ENCODE measurements around the gene ZNF892.
A peak's percentile ranks its signal among the peaks of the same experiment; 100 is the strongest.
"Not testable (repeated sequence)": the region's sequence is repeated elsewhere in the genome, so short reads cannot be mapped to it uniquely, and the experiment has no call there.

Gene ZNF892

GRCh38 chr2:95207111-95207961, at the start of gene ZNF892:
Gene ZNF892, plus strand, starts transcription at chr2:95207521. Its CDS starts 295 bp downstream, at chr2:95207816.
- in situ Hi-C loops (cut with HindIII; ENCODE audit: low pct_ligation_motif_present, low pct_unique_long_range_greater_than_20kb, low sequenced_read_pairs): no loop called here
- peak; percentile 90 for DNase-seq

DNA sequence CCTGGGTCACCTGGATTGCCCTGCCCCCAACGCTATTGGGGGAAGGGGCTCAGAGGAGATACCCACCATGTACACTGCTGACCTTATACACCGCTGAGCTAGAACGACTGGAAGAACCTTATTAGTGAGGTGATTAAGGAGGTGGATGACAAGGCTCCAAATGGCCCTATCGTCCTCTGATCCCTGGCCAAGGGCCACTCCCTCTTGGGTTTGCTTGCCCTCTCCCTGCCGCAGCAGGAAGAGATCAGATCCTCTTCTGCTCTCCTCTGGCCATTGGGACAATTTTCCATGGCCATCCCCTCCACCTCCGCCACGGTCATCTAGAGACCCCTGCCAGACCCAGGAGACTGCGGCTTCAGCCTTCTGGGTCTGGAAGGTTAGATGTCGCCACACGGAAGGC, 48.9 kb upstream of the ZNF892 start:
- in situ Hi-C loops (cut with HindIII; ENCODE audit: low pct_ligation_motif_present, low pct_unique_long_range_greater_than_20kb, low sequenced_read_pairs): no loop called here
- no peak for DNase-seq

DNA sequence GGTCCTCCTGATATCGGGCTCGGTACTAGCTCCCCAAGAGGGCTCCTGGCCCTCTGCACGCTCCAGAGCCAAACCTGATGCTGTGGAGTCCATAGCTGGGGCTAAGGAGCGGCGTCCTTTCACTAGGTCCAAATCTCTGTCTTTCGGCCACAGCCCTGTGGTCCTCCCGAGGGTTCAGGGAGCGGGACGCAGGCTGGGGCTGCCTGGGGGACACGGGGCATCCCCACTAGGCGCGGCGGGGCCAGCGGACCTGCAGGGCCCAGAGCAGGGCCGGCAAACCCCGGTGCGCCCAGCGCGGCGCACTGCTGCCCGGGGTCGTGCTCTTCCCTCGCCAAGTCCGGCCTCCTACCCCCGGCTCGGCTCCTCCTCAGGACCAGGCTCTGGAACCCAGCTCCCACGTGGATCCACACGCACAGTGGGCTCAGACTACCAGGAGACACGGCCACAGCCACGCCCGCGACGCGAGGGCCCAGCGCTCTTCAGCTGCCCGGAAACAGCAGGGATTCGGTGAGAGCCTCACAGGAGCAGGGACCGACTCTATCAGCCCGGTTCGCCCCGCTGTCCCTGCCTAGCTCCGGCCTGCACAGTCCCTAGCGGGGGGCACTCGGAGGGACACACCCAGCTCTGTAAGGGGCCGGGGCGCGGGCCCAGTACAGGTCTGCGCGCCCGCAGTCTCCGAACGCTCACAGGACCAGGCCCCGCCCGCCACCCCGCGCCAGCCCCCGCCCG, 48.3 kb upstream of the ZNF892 start:
- in situ Hi-C loops (cut with HindIII; ENCODE audit: low pct_ligation_motif_present, low pct_unique_long_range_greater_than_20kb, low sequenced_read_pairs): no loop called here

DNA sequence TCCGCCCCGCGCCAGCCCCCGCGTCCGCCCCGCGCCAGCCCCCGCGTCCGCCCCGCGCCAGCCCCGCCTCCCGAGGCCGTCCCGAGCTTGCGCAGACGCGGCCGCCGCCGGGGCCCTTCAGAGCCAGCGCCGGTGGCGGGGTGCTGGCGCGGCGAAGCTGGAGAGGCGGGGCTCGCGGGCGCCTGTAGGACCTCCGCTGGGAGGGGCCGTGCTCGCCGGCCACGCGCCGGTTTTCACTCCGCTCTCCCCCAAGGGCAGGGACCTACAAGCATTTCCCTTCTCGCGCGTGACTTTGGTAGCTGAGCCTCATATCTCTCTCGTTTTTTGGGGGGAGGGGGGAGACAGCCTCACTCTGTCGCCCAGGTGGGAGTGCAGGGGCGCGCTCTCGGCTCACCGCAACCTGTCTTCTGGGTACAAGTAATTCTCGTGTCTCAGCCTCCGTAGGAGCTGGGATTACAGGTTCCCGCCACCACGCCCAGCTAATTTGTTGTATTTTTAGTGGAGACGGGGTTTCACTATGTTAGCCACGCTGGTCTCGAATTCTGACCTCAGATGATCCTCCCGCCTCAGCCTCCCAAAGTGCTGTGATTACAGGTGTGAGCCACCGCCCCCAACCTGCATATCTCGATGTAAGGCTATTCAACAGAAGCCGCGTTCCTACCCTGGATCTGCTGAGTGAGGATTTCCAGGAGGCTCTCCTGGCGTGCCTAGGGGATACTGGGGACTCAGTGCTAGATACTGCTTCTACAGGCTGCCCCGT, 47.5 kb upstream of the ZNF892 start, which contains the start of gene ZNF514:
Gene ZNF514 (minus strand): TSS at position 159 of the 760 bp plus-strand sequence. CDS start 6,595 bp downstream, outside the sequence.
- DNase-seq: peak; percentile 80
- in situ Hi-C loops (cut with HindIII; ENCODE audit: low pct_ligation_motif_present, low pct_unique_long_range_greater_than_20kb, low sequenced_read_pairs): no loop called here

More for the DNA sequence above, 48.3 kb upstream of the ZNF892 start:
- peak; percentile 30 for DNase-seq

GRCh38 chr2:95165030-95165370, 42.3 kb upstream of the ZNF892 start:
- in situ Hi-C loops (cut with HindIII; ENCODE audit: low pct_ligation_motif_present, low pct_unique_long_range_greater_than_20kb, low sequenced_read_pairs): no loop called here
- no peak for DNase-seq

- DNase-seq: peak; percentile 99
- in situ Hi-C loops (cut with HindIII; ENCODE audit: low pct_ligation_motif_present, low pct_unique_long_range_greater_than_20kb, low sequenced_read_pairs): no loop called here
These were observed 41.8 kb upstream of the ZNF892 start, which contains the start of gene ZNF2 for GRCh38 chr2:95165371-95166064. Gene ZNF2, plus strand, starts transcription at chr2:95165809. Its CDS starts 10,418 bp downstream, at chr2:95176227.

DNA sequence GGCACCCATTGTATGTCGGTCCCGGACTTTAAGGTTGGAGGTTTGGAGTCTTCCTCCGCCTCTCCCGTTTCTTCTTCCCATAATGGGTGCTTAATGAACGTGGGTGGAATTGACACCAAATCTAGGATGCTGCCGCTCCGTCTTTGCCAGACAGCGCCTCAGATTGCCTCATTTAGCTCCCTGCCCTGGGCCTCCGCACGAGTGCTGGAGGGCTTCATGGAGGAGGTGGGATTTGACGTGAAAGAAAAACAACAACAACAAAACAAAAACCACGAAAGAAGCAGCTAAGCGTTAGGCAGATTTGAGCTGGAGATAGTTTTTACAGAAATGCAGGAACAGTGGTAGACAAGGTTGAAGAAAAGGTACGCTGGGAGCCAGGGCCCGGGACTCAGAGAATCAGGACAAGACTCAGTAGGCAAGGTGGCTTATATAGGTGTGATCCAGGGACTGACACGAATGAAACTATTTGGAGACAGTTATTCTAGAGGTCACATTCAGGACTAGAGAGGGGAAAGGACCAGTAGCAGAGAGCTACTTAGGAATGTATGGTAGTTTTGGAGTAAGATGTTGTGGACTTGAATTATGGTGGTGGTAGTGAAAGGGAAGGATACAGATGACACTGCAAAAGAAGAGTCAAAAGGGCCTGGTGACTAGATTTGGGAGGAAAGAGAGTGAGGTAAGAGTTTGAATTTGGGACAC, 41.1 kb upstream of the ZNF892 start:
- in situ Hi-C loops (cut with HindIII; ENCODE audit: low pct_ligation_motif_present, low pct_unique_long_range_greater_than_20kb, low sequenced_read_pairs): no loop called here
- peak; percentile 28 for DNase-seq

DNA sequence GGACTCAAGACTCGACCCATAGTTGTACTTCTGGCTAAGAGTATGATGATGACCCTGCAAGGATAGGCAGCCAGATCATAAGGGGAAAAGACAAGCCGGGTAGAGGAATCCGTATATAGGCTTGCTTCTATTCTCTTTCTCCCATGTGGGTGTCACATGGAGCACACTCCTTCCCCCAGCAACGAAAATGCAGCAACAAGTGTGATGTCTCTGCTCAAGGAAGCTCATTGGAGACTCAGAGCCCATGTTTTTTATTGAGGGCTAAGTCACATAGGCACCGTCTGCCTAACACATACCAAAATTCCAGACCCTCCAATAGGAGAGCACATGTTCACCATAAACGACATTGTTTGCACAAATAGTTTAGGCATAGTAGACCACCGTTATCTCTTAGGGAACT, 35.4 kb upstream of the ZNF892 start:
- in situ Hi-C loops (cut with HindIII; ENCODE audit: low pct_ligation_motif_present, low pct_unique_long_range_greater_than_20kb, low sequenced_read_pairs): no loop called here
- DNase-seq: no peak

- no peak for DNase-seq
- in situ Hi-C loops (cut with HindIII; ENCODE audit: low pct_ligation_motif_present, low pct_unique_long_range_greater_than_20kb, low sequenced_read_pairs): no loop called here
These were observed 33.2 kb upstream of the ZNF892 start for GRCh38 chr2:95174031-95174542.

DNA sequence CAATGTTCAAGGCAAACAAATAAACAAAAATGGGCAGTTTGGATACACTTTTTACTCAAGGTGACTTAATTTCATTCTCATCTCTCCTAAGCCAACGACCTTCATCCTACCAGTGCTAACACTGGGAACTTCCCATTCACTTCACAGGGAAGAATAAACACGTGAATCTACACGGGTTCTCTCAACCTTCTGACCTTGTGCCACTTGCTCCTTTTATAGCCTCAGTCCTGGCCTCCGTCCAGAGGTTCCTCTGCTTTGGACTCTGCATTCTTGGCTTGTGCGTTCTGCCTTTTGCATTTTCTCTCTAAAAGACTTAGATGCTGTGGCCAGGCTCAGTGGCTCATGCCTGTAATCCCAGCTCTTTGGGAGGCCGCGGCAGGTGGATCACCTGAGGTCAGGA, 27.9 kb upstream of the ZNF892 start:
- in situ Hi-C loops (cut with HindIII; ENCODE audit: low pct_ligation_motif_present, low pct_unique_long_range_greater_than_20kb, low sequenced_read_pairs): no loop called here

DNA sequence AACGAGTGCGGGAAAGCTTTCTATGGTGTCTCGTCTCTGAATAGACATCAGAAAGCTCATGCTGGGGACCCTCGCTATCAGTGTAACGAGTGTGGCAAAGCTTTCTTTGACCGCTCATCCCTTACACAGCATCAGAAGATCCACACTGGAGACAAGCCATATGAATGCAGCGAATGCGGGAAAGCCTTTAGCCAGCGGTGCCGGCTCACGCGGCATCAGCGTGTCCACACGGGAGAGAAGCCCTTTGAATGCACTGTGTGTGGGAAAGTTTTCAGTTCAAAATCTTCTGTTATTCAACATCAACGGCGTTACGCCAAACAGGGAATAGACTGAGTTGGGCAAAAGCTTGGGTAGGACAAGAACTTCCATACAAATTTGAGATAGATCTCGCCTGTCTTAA, 25.5 kb upstream of the ZNF892 start:
- DNase-seq: no peak
- in situ Hi-C loops (cut with HindIII; ENCODE audit: low pct_ligation_motif_present, low pct_unique_long_range_greater_than_20kb, low sequenced_read_pairs): no loop called here

More for the DNA sequence above, 27.9 kb upstream of the ZNF892 start:
- DNase-seq: no peak

DNA sequence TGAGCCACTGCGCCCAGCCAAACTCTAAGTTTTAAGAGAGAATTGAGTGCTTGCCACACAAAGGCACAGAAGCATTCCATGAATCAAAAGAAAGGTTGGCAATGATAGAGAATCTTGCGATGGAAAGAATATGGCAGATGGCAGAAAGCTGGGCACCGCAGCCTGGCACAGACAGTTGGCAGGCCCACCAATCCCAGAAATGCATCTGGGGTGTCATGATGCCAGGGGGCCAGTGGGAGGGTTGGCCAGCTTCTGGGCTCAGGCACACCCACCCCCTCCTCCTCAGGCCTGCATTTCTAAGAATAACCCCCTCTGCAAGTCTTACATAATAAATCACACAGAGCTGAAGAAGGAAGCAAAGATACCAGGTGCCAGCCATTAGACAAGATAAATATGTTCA, 22.1 kb upstream of the ZNF892 start:
- in situ Hi-C loops (cut with HindIII; ENCODE audit: low pct_ligation_motif_present, low pct_unique_long_range_greater_than_20kb, low sequenced_read_pairs): no loop called here

DNA sequence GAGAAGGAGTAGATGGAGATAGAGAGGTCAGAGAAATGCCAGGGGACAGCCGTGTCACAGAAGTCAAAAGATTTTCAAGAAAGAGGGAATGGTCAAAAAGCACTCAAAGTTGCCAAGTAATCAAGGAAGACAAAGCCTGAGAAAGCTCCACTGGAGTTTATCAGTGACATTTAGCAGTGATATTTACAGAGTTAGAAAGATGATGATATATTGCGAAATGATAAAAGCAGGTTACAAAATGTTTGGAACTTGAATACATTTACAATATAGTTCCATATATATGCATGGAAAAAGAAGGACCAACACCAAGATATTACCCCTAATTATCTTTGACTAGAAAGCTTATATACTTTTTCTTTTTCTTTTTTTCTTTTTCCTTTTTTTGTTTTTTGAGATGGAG, 21.3 kb upstream of the ZNF892 start:
- in situ Hi-C loops (cut with HindIII; ENCODE audit: low pct_ligation_motif_present, low pct_unique_long_range_greater_than_20kb, low sequenced_read_pairs): no loop called here
- no peak for DNase-seq

More for the DNA sequence above, 22.1 kb upstream of the ZNF892 start:
- no peak for DNase-seq

- DNase-seq: peak; percentile 34
- in situ Hi-C loops (cut with HindIII; ENCODE audit: low pct_ligation_motif_present, low pct_unique_long_range_greater_than_20kb, low sequenced_read_pairs): not testable (repeated sequence)
These were observed 14.4 kb upstream of the ZNF892 start for GRCh38 chr2:95192956-95193355.

- in situ Hi-C loops (cut with HindIII; ENCODE audit: low pct_ligation_motif_present, low pct_unique_long_range_greater_than_20kb, low sequenced_read_pairs): no loop called here
- no peak for DNase-seq
These were observed 3.4 kb upstream of the ZNF892 start for GRCh38 chr2:95203911-95204310.

DNA sequence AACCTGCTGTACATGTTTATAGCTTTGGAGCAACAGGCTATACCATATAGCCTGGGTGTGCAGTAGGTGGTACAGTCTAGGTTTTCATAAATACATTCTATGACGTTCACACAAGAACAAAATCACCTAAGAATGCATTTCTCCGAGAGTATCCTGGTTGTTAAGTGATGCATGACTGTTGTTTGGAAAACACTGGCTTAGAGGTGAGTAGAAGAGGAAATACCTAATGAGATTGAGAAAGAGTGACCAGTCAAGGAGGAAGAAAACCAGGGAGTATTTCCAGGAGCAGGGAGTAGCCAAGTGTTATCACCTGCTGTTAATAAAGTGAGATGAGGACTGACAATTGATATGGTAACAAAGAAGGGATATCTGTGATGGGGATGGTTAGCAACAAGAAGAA, 2.9 kb upstream of the ZNF892 start:
- no peak for DNase-seq
- in situ Hi-C loops (cut with HindIII; ENCODE audit: low pct_ligation_motif_present, low pct_unique_long_range_greater_than_20kb, low sequenced_read_pairs): no loop called here

GRCh38 chr2:95206096-95206495, 1.2 kb upstream of the ZNF892 start:
- DNase-seq: no peak
- in situ Hi-C loops (cut with HindIII; ENCODE audit: low pct_ligation_motif_present, low pct_unique_long_range_greater_than_20kb, low sequenced_read_pairs): no loop called here

DNA sequence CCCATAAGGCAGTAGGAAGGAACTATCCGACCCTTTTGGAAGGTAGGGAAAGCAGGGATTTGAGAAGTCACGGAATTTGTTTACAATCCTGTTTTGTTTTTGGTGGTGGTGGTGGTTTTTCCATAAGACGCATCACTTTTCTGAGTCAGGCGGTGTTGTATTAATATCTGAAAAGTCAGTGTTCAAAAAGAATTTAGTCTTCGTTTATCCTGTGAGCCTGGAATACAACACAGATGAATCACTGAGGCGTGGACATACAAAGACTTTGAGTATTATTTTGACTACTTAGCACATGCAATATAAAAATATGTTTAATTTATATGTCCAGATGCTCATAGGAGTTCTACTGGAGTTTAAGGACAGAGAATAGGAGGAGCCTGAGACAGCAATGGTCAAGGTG, 785 bp downstream of the ZNF892 start:
- in situ Hi-C loops (cut with HindIII; ENCODE audit: low pct_ligation_motif_present, low pct_unique_long_range_greater_than_20kb, low sequenced_read_pairs): no loop called here
- no peak for DNase-seq

All from ACHN (cell line).